Right lobe of liver (tissue), 6 donors: ENCODE results near the gene ARX. TPM values are rescaled to one million over a fixed set of nuclear protein-coding genes. Genes with fewer than 3 reads are reported as not detected.

Experiments
- ATAC-seq, 4 donors: fragments of 200-7000 bp; cut with Tn5 transposase; one replicate each; pipeline ENCODE4 v1.9.1; 2020; ENCODE audit warnings: mild to moderate bottlenecking in 4 of 4, moderate library complexity in 4 of 4
- DNase-seq, 3 donors: peaks; one replicate each; pipeline ENCODE4 v3.0.0-alpha.2; 2020
- H3K27ac ChIP-seq, 3 donors: fragments of 200-600 bp; one replicate each; pipeline ENCODE4 v1.8.0; 2022
- H3K27me3 ChIP-seq, 2 donors: fragments of 200-600 bp; one replicate each; pipeline ENCODE4 v1.8.0; 2022
- H3K36me3 ChIP-seq, 4 donors: fragments of 200-600 bp; sonication (generic) in 1 of 4; one replicate each; pipeline versions ENCODE4 v1.5.1 to v1.8.0; 2017 to 2022; ENCODE audit warnings: control low read depth in 1 of 4
- H3K4me1 ChIP-seq, 4 donors: fragments of 200-600 bp; sonication (generic) in 1 of 4; one replicate each; pipeline versions ENCODE4 v1.5.1 to v1.8.0; 2017 to 2022; ENCODE audit warnings: control low read depth in 1 of 4
- H3K4me3 ChIP-seq, 3 donors: fragments of 200-600 bp; one replicate each; pipeline ENCODE4 v1.8.0; 2022
- H3K9me3 ChIP-seq, 4 donors: fragments of 200-600 bp; sonication (generic) in 1 of 4; one replicate each; pipeline versions ENCODE4 v1.5.1 to v1.8.0; 2017 to 2022; ENCODE audit warnings: control low read depth in 1 of 4
- CTCF ChIP-seq, 4 donors: fragments of 200-600 bp in 3 of 4; fragments of 450-650 bp in 1 of 4; IDR thresholded peaks; one replicate each; pipeline versions ENCODE4 v1.5.1 to v1.8.0; 2016 to 2022; ENCODE audit warnings: antibody characterized with exemption in 4 of 4, mild to moderate bottlenecking in 2 of 4
- POLR2A ChIP-seq: fragments of 450-650 bp; IDR thresholded peaks from one replicate; pipeline ENCODE4 v1.6.1; 2017; ENCODE audit warnings: antibody characterized with exemption, mild to moderate bottlenecking
- WGBS: methylation state at CpG from one replicate; pipeline ENCODE4 v1.1.6; 2018; ENCODE audit warnings: low coverage, low lambda C conversion rate; ENCODE audit not compliant: insufficient coverage; ENCODE audit errors: missing lambda C conversion rate; 5-methylcytosine and 5-hydroxymethylcytosine counted together
- intact Hi-C, 2 donors: fragments of 100-400 bp; cut with DNase I; formaldehyde crosslinking; loops; one replicate each; pipeline versions ENCODE4 v1.11.2 to v1.14.1; 2022
- total RNA-seq, 6 experiments: library from RNA; depleted of rRNA in 2 of 6; stranded (reverse); fragments of >200 nt in 2 of 6; fragmentation: NEBNext Ultra II Directional in 3 of 6; extraction: Animal tissue kit (Norgen Biotek cat#: 25700) in 3 of 6; gene quantifications; one replicate each; pipeline versions ENCODE4 v1.1.0 to v1.2.4, GENCODE V29; 2016 to 2023
- donor health status: DM: no; HTN: yes; CAD: no.
- donor health status: DM: no; HTN: no; CAD: no.
- donor health status: DM: no; HTN: no; CAD: no.
- donor health status: DM: no; HTN: yes; CAD: no.
- donor health status: DM: no; HTN: yes; CAD: no.

ARX gene
- total RNA-seq, 6 experiments from 2014 or later: not detected

GRCh38 chrX:24982306-24982965 is 33.3 kb downstream of the ARX start:
- no peak for TF ChIP-seq CTCF (IDR thresholded peaks at IDR 0.05)
- TF ChIP-seq POLR2A: no peak
- Histone ChIP-seq H3K27me3 (no peaks in the 10 kb centered on the region), H3K9me3 (no peaks in the 10 kb centered on the region), H3K4me1 (peaks cover 0 to 5% (median 0%) of the 10 kb centered on the region in 4 donors), H3K36me3 (no peaks in the 10 kb centered on the region), H3K27ac (no peak overlapping the region), H3K4me3 (no peak overlapping the region)
- DNase-seq (no peak), ATAC-seq (no peak)
- intact Hi-C loops: no loop called here
- WGBS: 61% methylated on average over 5 of the region's 5 CpGs

- no peak overlapping the region for H3K4me3 ChIP-seq
- TF ChIP-seq CTCF (IDR thresholded peaks at IDR 0.05) (no peak), POLR2A (no peak)
- H3K9me3 ChIP-seq: no peaks in the 10 kb centered on the region
- H3K27me3 ChIP-seq: no peaks in the 10 kb centered on the region
- WGBS: 29% methylated on average over 3 of the region's 3 CpGs
- no peaks in the 10 kb centered on the region for H3K36me3 ChIP-seq
- no peak overlapping the region for H3K27ac ChIP-seq
- DNase-seq (no peak), ATAC-seq (no peak)
- intact Hi-C loops: no loop called here
- peaks cover 0 to 5% (median 0%) of the 10 kb centered on the region in 4 donors for H3K4me1 ChIP-seq
These were observed 34.7 kb downstream of the ARX start for GRCh38 chrX:24981030-24981429.

- Histone ChIP-seq H3K27me3 (no peaks in the 10 kb centered on the region), H3K36me3 (no peaks in the 10 kb centered on the region), H3K4me1 (peaks cover 0 to 5% (median 0%) of the 10 kb centered on the region in 4 donors), H3K9me3 (no peaks in the 10 kb centered on the region), H3K27ac (no peak overlapping the region), H3K4me3 (no peak overlapping the region)
- ATAC-seq: peak in 1 of 4 donors; percentile 67
- TF ChIP-seq CTCF (IDR thresholded peaks at IDR 0.05): no peak
- no peak for TF ChIP-seq POLR2A
- intact Hi-C loops: no loop called here
- no peak for DNase-seq
- 53% methylated on average over 3 of the region's 3 CpGs for WGBS
These were observed 36.7 kb downstream of the ARX start for GRCh38 chrX:24979081-24979480.

- intact Hi-C loops: no loop called here
- no peak for DNase-seq
- H3K4me3 ChIP-seq: no peak overlapping the region
- H3K9me3 ChIP-seq: no peaks in the 10 kb centered on the region
- no peaks in the 10 kb centered on the region for H3K4me1 ChIP-seq
- no peaks in the 10 kb centered on the region for H3K27me3 ChIP-seq
- no peak for ATAC-seq
- H3K36me3 ChIP-seq: no peaks in the 10 kb centered on the region
- no peak overlapping the region for H3K27ac ChIP-seq
- 56% methylated on average over 5 of the region's 5 CpGs for WGBS
- no peak for TF ChIP-seq POLR2A
- no peak for TF ChIP-seq CTCF (IDR thresholded peaks at IDR 0.05)
These were observed 46.0 kb downstream of the ARX start for GRCh38 chrX:24969812-24970211.
